Right cardiac atrium (tissue), 5 donors: ENCODE data around the gene CACNA2D1. TPM values are rescaled to one million over a fixed set of nuclear protein-coding genes. Genes with fewer than 3 reads are reported as not detected.

ENCODE experiments used
- ATAC-seq, 2 donors: fragments of 200-7000 bp; cut with Tn5 transposase; one replicate each; pipeline versions ENCODE4 v1.8.0 to v1.9.1; 2020; ENCODE audit warnings: moderate library complexity in 2 of 2, mild to moderate bottlenecking in 1 of 2
- DNase-seq, 3 donors: peaks; one replicate each; pipeline ENCODE4 v3.0.0-alpha.2; 2020
- H3K27ac ChIP-seq: one replicate; pipeline ENCODE4 v1.5.1; 2013; ENCODE audit warnings: mild to moderate bottlenecking, low read length, control low read depth, moderate library complexity
- H3K27me3 ChIP-seq: one replicate; pipeline ENCODE4 v1.6.1; 2013; ENCODE audit not compliant: control insufficient read depth, insufficient read depth
- H3K4me1 ChIP-seq: one replicate; pipeline ENCODE4 v1.6.1; 2013; ENCODE audit warnings: low read length; ENCODE audit not compliant: control insufficient read depth, insufficient read depth
- H3K4me3 ChIP-seq: one replicate; pipeline ENCODE4 v1.5.1; 2013; ENCODE audit warnings: low read length, control low read depth
- H3K9me3 ChIP-seq: one replicate; pipeline ENCODE4 v1.6.1; 2013; ENCODE audit warnings: low read length; ENCODE audit not compliant: control insufficient read depth
- WGBS: extraction: QIAGEN DNeasy Blood & Tissue Kit; methylation state at CpG from one replicate; pipeline ENCODE4 v1.1.7; 2013; 5-methylcytosine and 5-hydroxymethylcytosine counted together
- intact Hi-C, 4 donors: fragments of 100-400 bp; cut with DNase I; formaldehyde crosslinking; loops; one replicate each; pipeline versions ENCODE4 v1.11.0 to v1.14.0; 2022 to 2023
- polyA plus RNA-seq: library from polyadenylated mRNA; stranded (reverse); fragments of 200-250 nt; gene quantifications from one replicate; pipeline ENCODE4 v1.2.3, GENCODE V29; 2013
- total RNA-seq, 4 donors: library from RNA; stranded (reverse); fragmentation: NEBNext Ultra II Directional; extraction: Animal tissue kit (Norgen Biotek cat#: 25700); gene quantifications; one replicate each; pipeline ENCODE4 v1.2.1, GENCODE V29; 2021
- donor health status: healthy with polysubstance abuse.
- donor health status: DM: no; HTN: yes; CAD: no.
- donor health status: DM: no; HTN: no; CAD: no.
- donor health status: DM: no; HTN: yes; CAD: no; lungs with severe emphysema.
- donor health status: DM: yes; HTN: yes; CAD: no.

CACNA2D1 gene
- total and polyA plus RNA-seq, 5 donors, result 9.7 to 55.2 (median 42.4) TPM

- H3K4me1 ChIP-seq, result peaks cover 3% of the 10 kb centered on the region
- no peaks in the 10 kb centered on the region for H3K9me3 ChIP-seq
- WGBS, result 74% methylated on average over 3 of the region's 3 CpGs
- no peak for DNase-seq
- intact Hi-C loops, result no loop called here
- no peak overlapping the region for H3K27ac ChIP-seq
- ATAC-seq, result no peak
- H3K27me3 ChIP-seq, result no peaks in the 10 kb centered on the region
- H3K4me3 ChIP-seq, result no peak overlapping the region
These were observed 29.2 kb downstream of the CACNA2D1 start for GRCh38 chr7:82414389-82414788.

DNA sequence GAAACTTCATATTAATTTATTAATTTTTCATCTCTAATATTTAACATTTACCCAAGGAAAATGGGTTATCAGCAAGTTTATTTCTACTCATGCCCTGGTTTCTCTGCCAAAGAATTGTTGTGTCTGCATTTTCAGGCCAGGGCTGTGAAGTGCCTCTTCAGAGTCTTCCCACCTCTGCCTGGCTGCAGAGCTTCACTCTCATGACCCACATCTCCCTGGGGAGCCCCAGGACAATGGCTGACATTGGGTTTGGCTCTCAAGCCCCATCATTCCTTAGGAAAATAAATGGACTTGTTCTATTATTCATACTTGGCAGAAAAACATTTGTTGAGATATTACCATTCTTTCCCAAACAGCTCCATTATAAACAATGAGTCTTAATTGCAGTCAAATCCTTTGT is 30.3 kb downstream of the CACNA2D1 start:
- intact Hi-C loops, result no loop called here
- DNase-seq, result peak in 2 of 3 donors; percentile 22 to 65
- H3K9me3 ChIP-seq, result no peaks in the 10 kb centered on the region
- ATAC-seq, result peak; percentile 53 to 70
- H3K27me3 ChIP-seq, result no peaks in the 10 kb centered on the region
- H3K27ac ChIP-seq, result peak overlapping the region; percentile 52
- H3K4me3 ChIP-seq, result no peak overlapping the region
- peaks cover 3% of the 10 kb centered on the region for H3K4me1 ChIP-seq

- ATAC-seq (no peak), DNase-seq (no peak)
- H3K27ac ChIP-seq, result no peak overlapping the region
- H3K4me1 ChIP-seq, result peaks cover 3% of the 10 kb centered on the region
- no peaks in the 10 kb centered on the region for H3K9me3 ChIP-seq
- no peak overlapping the region for H3K4me3 ChIP-seq
- no peaks in the 10 kb centered on the region for H3K27me3 ChIP-seq
- 78% methylated on average over 2 of the region's 2 CpGs for WGBS
- intact Hi-C loops, result no loop called here
These were observed 31.8 kb downstream of the CACNA2D1 start for GRCh38 chr7:82411732-82412131.

- DNase-seq (peak in 2 of 3 donors; percentile 50 to 62), ATAC-seq (peak; percentile 85 to 93)
- Histone ChIP-seq H3K4me1 (peaks cover 3% of the 10 kb centered on the region), H3K9me3 (no peaks in the 10 kb centered on the region), H3K27me3 (no peaks in the 10 kb centered on the region), H3K27ac (peak overlapping the region; percentile 88), H3K4me3 (peak overlapping the region; percentile 25)
- intact Hi-C loops, result no loop called here
- 72% methylated on average over 10 of the region's 10 CpGs for WGBS
These were observed 33.1 kb downstream of the CACNA2D1 start for GRCh38 chr7:82410461-82410860.

- H3K4me3 ChIP-seq, result no peak overlapping the region
- no peaks in the 10 kb centered on the region for H3K9me3 ChIP-seq
- DNase-seq, result no peak
- 81% methylated on average over 1 of the region's 1 CpG for WGBS
- H3K27ac ChIP-seq, result no peak overlapping the region
- H3K4me1 ChIP-seq, result peaks cover 4% of the 10 kb centered on the region
- H3K27me3 ChIP-seq, result no peaks in the 10 kb centered on the region
- ATAC-seq, result no peak
- intact Hi-C loops, result no loop called here
These were observed 36.6 kb downstream of the CACNA2D1 start for GRCh38 chr7:82406937-82407336.

- intact Hi-C loops, result no loop called here
- no peak overlapping the region for H3K27ac ChIP-seq
- 94% methylated on average over 1 of the region's 1 CpG for WGBS
These were observed 38.3 kb downstream of the CACNA2D1 start for GRCh38 chr7:82405301-82405700.

DNA sequence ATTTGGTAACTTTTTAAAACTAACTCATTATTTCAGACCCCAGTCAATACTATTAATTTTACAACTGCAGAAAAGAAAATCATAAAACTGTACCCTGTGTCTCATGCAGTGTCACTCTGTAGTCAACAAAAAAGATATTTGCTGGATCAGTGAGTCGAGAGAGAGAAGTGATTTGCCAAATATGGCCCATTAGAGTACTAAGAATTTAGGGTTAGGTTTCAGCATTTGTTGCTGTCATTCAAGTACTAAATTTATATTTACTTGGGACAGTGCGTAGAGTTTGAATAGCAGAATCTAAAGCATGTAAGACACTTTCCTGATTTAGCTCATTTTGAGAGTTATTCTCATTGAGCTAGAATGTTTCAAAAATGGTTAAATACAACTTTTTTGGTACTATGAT is 38.9 kb downstream of the CACNA2D1 start:
- no peak overlapping the region for H3K4me3 ChIP-seq
- H3K27ac ChIP-seq, result no peak overlapping the region
- ATAC-seq (no peak), DNase-seq (no peak)
- H3K4me1 ChIP-seq, result peaks cover 3% of the 10 kb centered on the region
- WGBS, result 72% methylated on average over 2 of the region's 2 CpGs
- H3K27me3 ChIP-seq, result no peaks in the 10 kb centered on the region
- intact Hi-C loops, result no loop called here
- no peaks in the 10 kb centered on the region for H3K9me3 ChIP-seq

More at GRCh38 chr7:82405301-82405700, 38.3 kb downstream of the CACNA2D1 start:
- no peaks in the 10 kb centered on the region for H3K9me3 ChIP-seq
- H3K4me3 ChIP-seq, result no peak overlapping the region
- DNase-seq (no peak), ATAC-seq (no peak)
- peaks cover 3% of the 10 kb centered on the region for H3K4me1 ChIP-seq
- no peaks in the 10 kb centered on the region for H3K27me3 ChIP-seq

GRCh38 chr7:82404094-82404493 is 39.5 kb downstream of the CACNA2D1 start:
- no peaks in the 10 kb centered on the region for H3K9me3 ChIP-seq

DNA sequence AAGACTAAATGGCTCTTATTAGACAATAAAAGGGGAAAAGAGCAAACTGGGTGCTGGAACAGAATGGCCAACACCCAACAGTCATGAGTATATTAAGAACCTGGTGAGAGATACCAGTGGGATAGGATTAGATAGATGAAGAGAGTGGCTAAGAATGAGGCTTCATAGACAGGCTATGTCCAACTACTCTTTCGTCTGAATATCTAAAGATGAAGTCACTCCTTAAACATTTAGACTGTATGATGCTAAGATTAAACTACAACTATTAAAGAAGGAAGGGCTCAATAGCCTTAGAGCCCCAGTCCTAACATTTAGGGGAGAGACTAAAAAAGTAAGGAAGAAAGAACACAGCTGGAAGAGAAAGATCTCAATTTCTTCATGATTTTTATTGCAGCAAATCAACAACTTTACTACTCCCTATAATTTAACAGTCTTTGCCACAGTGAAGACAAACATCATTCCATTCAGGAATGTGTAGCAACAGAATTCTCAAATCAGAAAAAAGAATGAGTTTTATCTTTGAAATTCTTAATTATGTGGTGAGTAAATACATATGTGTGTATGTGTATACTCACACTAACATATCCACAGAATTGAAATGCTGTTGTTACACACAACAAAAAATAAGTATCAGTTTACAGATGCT is 45.6 kb downstream of the CACNA2D1 start:
- Histone ChIP-seq H3K27ac (no peak overlapping the region), H3K9me3 (no peaks in the 10 kb centered on the region), H3K4me3 (no peak overlapping the region), H3K27me3 (no peaks in the 10 kb centered on the region), H3K4me1 (no peaks in the 10 kb centered on the region)
- intact Hi-C loops, result no loop called here
- ATAC-seq (no peak), DNase-seq (no peak)
- WGBS, result 28% methylated on average over 1 of the region's 1 CpG

More at GRCh38 chr7:82404094-82404493, 39.5 kb downstream of the CACNA2D1 start:
- Histone ChIP-seq H3K4me3 (no peak overlapping the region), H3K27ac (no peak overlapping the region), H3K4me1 (peaks cover 3% of the 10 kb centered on the region), H3K27me3 (no peaks in the 10 kb centered on the region)
- WGBS, result 73% methylated on average over 5 of the region's 5 CpGs
- intact Hi-C loops, result no loop called here
- DNase-seq (no peak), ATAC-seq (no peak)

- intact Hi-C loops, result no loop called here
- H3K9me3 ChIP-seq, result no peaks in the 10 kb centered on the region
- no peaks in the 10 kb centered on the region for H3K4me1 ChIP-seq
- DNase-seq (no peak), ATAC-seq (no peak)
- 75% methylated on average over 1 of the region's 1 CpG for WGBS
- H3K27ac ChIP-seq, result no peak overlapping the region
- H3K27me3 ChIP-seq, result no peaks in the 10 kb centered on the region
- no peak overlapping the region for H3K4me3 ChIP-seq
These were observed 47.2 kb downstream of the CACNA2D1 start for GRCh38 chr7:82396343-82396742.

GRCh38 chr7:82395147-82395546 is 48.4 kb downstream of the CACNA2D1 start:
- H3K4me1 ChIP-seq, result no peaks in the 10 kb centered on the region

GRCh38 chr7:82393840-82394220 is 49.7 kb downstream of the CACNA2D1 start:
- Histone ChIP-seq H3K27ac (no peak overlapping the region), H3K9me3 (no peaks in the 10 kb centered on the region), H3K27me3 (no peaks in the 10 kb centered on the region), H3K4me1 (no peaks in the 10 kb centered on the region), H3K4me3 (no peak overlapping the region)
- no peak for DNase-seq
- ATAC-seq, result no peak
- intact Hi-C loops, result no loop called here
- 98% methylated on average over 2 of the region's 2 CpGs for WGBS

More at GRCh38 chr7:82395147-82395546, 48.4 kb downstream of the CACNA2D1 start:
- DNase-seq (no peak), ATAC-seq (no peak)
- no peak overlapping the region for H3K27ac ChIP-seq
- 83% methylated on average over 4 of the region's 4 CpGs for WGBS
- intact Hi-C loops, result no loop called here
- no peak overlapping the region for H3K4me3 ChIP-seq
- H3K9me3 ChIP-seq, result no peaks in the 10 kb centered on the region
- no peaks in the 10 kb centered on the region for H3K27me3 ChIP-seq
